Esophagus muscularis mucosa (tissue), 4 donors: ENCODE data around the gene PELO. TPM values are rescaled to one million over a fixed set of nuclear protein-coding genes. Genes with fewer than 3 reads are reported as not detected.

Experiments
- DNase-seq: peaks from one replicate; pipeline ENCODE4 v3.0.0-alpha.2; 2017; ENCODE audit errors: extremely low spot score
- H3K27ac ChIP-seq, 4 donors: fragments of 200-600 bp; sonication (generic); replicated peaks in 1 of 4; 1 replicate in 3 of 4; 2 replicates in 1 of 4; pipeline ENCODE4 v1.5.1; 2016 to 2019; ENCODE audit warnings: mild to moderate bottlenecking in 1 of 4
- H3K27me3 ChIP-seq, 4 donors: fragments of 200-600 bp; sonication (generic); one replicate each; pipeline versions ENCODE4 v1.5.1 to v1.6.0; 2016 to 2019
- H3K36me3 ChIP-seq, 4 donors: fragments of 200-600 bp; sonication (generic); one replicate each; pipeline ENCODE4 v1.5.1; 2016 to 2019
- H3K4me1 ChIP-seq, 4 donors: fragments of 200-600 bp; sonication (generic); one replicate each; pipeline ENCODE4 v1.5.1; 2016 to 2019
- H3K4me3 ChIP-seq, 4 donors: fragments of 200-600 bp; sonication (generic); 1 replicate in 2 of 4; 2 replicates in 2 of 4; pipeline ENCODE4 v1.5.1; 2016 to 2019; ENCODE audit warnings: mild to moderate bottlenecking in 4 of 4, moderate library complexity in 1 of 4
- H3K9me3 ChIP-seq, 4 donors: fragments of 200-600 bp; sonication (generic); 1 replicate in 3 of 4; 2 replicates in 1 of 4; pipeline ENCODE4 v1.5.1; 2016 to 2019
- CTCF ChIP-seq, 3 experiments: fragments of 200-600 bp in 2 of 3; fragments of 450-650 bp in 1 of 3; sonication (generic) in 2 of 3; IDR thresholded peaks; one replicate each; pipeline ENCODE4 v1.5.1; 2017 to 2019; ENCODE audit warnings: antibody characterized with exemption in 3 of 3, mild to moderate bottlenecking in 2 of 3, moderate library complexity in 1 of 3
- EP300 ChIP-seq: sonication (generic); formaldehyde crosslinking; IDR thresholded peaks from one replicate; pipeline ENCODE4 v1.6.1; 2017; ENCODE audit warnings: antibody characterized with exemption
- POLR2A ChIP-seq: fragments of 450-650 bp; IDR thresholded peaks from one replicate; pipeline ENCODE4 v1.6.1; 2017; ENCODE audit warnings: antibody characterized with exemption, moderate library complexity, mild to moderate bottlenecking, low read depth
- POLR2AphosphoS5 ChIP-seq, 2 donors: sonication (generic); formaldehyde crosslinking; IDR thresholded peaks; one replicate each; pipeline ENCODE4 v1.6.1; 2017; ENCODE audit warnings: antibody characterized with exemption in 2 of 2
- WGBS: methylation state at CpG from one replicate; pipeline ENCODE4 v1.1.5; 2018; 5-methylcytosine and 5-hydroxymethylcytosine counted together
- intact Hi-C: fragments of 100-400 bp; cut with DNase I; formaldehyde crosslinking; loops from one replicate; pipeline ENCODE4 v1.15.1; 2023
- total RNA-seq, 4 donors: library from RNA; depleted of rRNA; stranded (reverse); fragments of >200 nt; gene quantifications; one replicate each; pipeline versions ENCODE4 v1.1.0 to v1.2.1, GENCODE V29; 2016

PELO gene
- total RNA-seq, 4 donors from 2014 or later, result 43.1 to 77.7 (median 69.7) TPM

GRCh38 chr5:52796031-52796430 is 8.3 kb downstream of the PELO start:
- Histone ChIP-seq H3K4me3 (no peak overlapping the region), H3K4me1 (peaks cover 42 to 97% (median 81%) of the 10 kb centered on the region in 4 donors), H3K27me3 (no peaks in the 10 kb centered on the region), H3K27ac (peak overlapping the region; percentile 91 to 94 (median 93)), H3K36me3 (no peaks in the 10 kb centered on the region), H3K9me3 (no peaks in the 10 kb centered on the region)
- TF ChIP-seq POLR2A (no peak), POLR2AphosphoS5 (IDR thresholded peaks at IDR 0.05) (no peak), EP300 (no peak), CTCF (IDR thresholded peaks at IDR 0.05) (no peak)
- DNase-seq, result no peak
- intact Hi-C loops, result loop anchor here (10.0 kb wide), 2 partner anchors 49 to 99 kb away; no protein-coding TSS in a partner anchor

GRCh38 chr5:52796516-52797103 is 8.9 kb downstream of the PELO start:
- TF ChIP-seq POLR2A, result no peak
- no peak for TF ChIP-seq EP300
- no peak for TF ChIP-seq CTCF (IDR thresholded peaks at IDR 0.05)
- no peak for TF ChIP-seq POLR2AphosphoS5 (IDR thresholded peaks at IDR 0.05)
- H3K36me3 ChIP-seq, result peaks cover 0 to 4% (median 2%) of the 10 kb centered on the region in 4 donors
- DNase-seq, result no peak
- intact Hi-C loops, result loop anchor here (10.0 kb wide), 2 partner anchors 48 to 98 kb away; no protein-coding TSS in a partner anchor
- H3K27ac ChIP-seq, result peak overlapping the region; percentile 91 to 94 (median 93)
- H3K4me3 ChIP-seq, result no peak overlapping the region
- no peaks in the 10 kb centered on the region for H3K9me3 ChIP-seq
- H3K27me3 ChIP-seq, result no peaks in the 10 kb centered on the region
- 51% methylated on average over 2 of the region's 2 CpGs for WGBS
- peaks cover 48 to 97% (median 82%) of the 10 kb centered on the region in 4 donors for H3K4me1 ChIP-seq

GRCh38 chr5:52798938-52799337 is 11.2 kb downstream of the PELO start:
- H3K27me3 ChIP-seq, result no peaks in the 10 kb centered on the region
- DNase-seq, result no peak
- no peaks in the 10 kb centered on the region for H3K9me3 ChIP-seq
- 8% methylated on average over 3 of the region's 3 CpGs for WGBS
- peak overlapping the region; percentile 58 to 64 (median 64) for H3K4me3 ChIP-seq
- no peak for TF ChIP-seq EP300
- no peak for TF ChIP-seq POLR2AphosphoS5 (IDR thresholded peaks at IDR 0.05)
- no peak for TF ChIP-seq CTCF (IDR thresholded peaks at IDR 0.05)
- H3K27ac ChIP-seq, result peak overlapping the region; percentile 91 to 94 (median 93)
- H3K36me3 ChIP-seq, result peaks cover 0 to 10% (median 5%) of the 10 kb centered on the region in 4 donors
- intact Hi-C loops, result loop anchor here (10.0 kb wide), 2 partner anchors 46 to 96 kb away; no protein-coding TSS in a partner anchor
- peaks cover 56 to 98% (median 88%) of the 10 kb centered on the region in 4 donors for H3K4me1 ChIP-seq

- DNase-seq, result no peak
- Histone ChIP-seq H3K9me3 (no peaks in the 10 kb centered on the region), H3K27ac (peak overlapping the region; percentile 91 to 94 (median 93)), H3K4me3 (peak overlapping the region; percentile 58 to 64 (median 64)), H3K4me1 (peaks cover 60 to 98% (median 91%) of the 10 kb centered on the region in 4 donors), H3K36me3 (peaks cover 0 to 10% (median 5%) of the 10 kb centered on the region in 4 donors), H3K27me3 (no peaks in the 10 kb centered on the region)
- TF ChIP-seq POLR2A (no peak), CTCF (IDR thresholded peaks at IDR 0.05) (no peak), POLR2AphosphoS5 (IDR thresholded peaks at IDR 0.05) (peak in 1 of 2 donors; percentile 2), EP300 (no peak)
- 1% methylated on average over 18 of the region's 19 CpGs for WGBS
- intact Hi-C loops, result loop anchor here (10.0 kb wide), 2 partner anchors 45 to 95 kb away; no protein-coding TSS in a partner anchor
These were observed 11.8 kb downstream of the PELO start for GRCh38 chr5:52799358-52799982.
